Neuronal stem cell (in vitro differentiated cells): ENCODE results near the gene RAPGEF2.

ENCODE experiments used
- DNase-seq: peaks from one replicate; pipeline ENCODE4 v3.0.0-alpha.2; 2013; ENCODE audit warnings: low spot score
- H2AFZ ChIP-seq: one replicate; pipeline ENCODE4 v1.6.1; 2013; ENCODE audit warnings: mild to moderate bottlenecking, low read length, inconsistent platforms
- H2AK5ac ChIP-seq: 2 replicates; pipeline ENCODE4 v1.6.1; 2013; ENCODE audit warnings: low read depth, mild to moderate bottlenecking, inconsistent platforms, low read length, moderate library complexity, mixed read lengths
- H2BK120ac ChIP-seq: 2 replicates; pipeline ENCODE4 v1.6.1; 2013; ENCODE audit warnings: low read depth, mild to moderate bottlenecking, inconsistent platforms, low read length, moderate library complexity, mixed read lengths
- H2BK12ac ChIP-seq: one replicate; pipeline ENCODE4 v1.6.1; 2013; ENCODE audit warnings: low read length, inconsistent platforms
- H2BK15ac ChIP-seq: 2 replicates; pipeline ENCODE4 v1.6.1; 2013; ENCODE audit warnings: mild to moderate bottlenecking, low read length, inconsistent platforms, mixed read lengths
- H2BK5ac ChIP-seq: one replicate; pipeline ENCODE4 v1.6.1; 2013; ENCODE audit warnings: inconsistent platforms, mild to moderate bottlenecking, low read length, moderate library complexity
- H3K14ac ChIP-seq: one replicate; pipeline ENCODE4 v1.6.1; 2013; ENCODE audit warnings: low read length, inconsistent platforms
- H3K18ac ChIP-seq: 2 replicates; pipeline ENCODE4 v1.6.1; 2013; ENCODE audit warnings: low read length, inconsistent platforms
- H3K23ac ChIP-seq: 2 replicates; pipeline ENCODE4 v1.6.1; 2013; ENCODE audit warnings: low read depth, mild to moderate bottlenecking, mixed read lengths, low read length, inconsistent platforms; ENCODE audit not compliant: poor library complexity
- H3K27ac ChIP-seq: replicated peaks from 3 replicates; pipeline ENCODE4 v1.5.1; 2013; ENCODE audit warnings: low read length, inconsistent platforms
- H3K27me3 ChIP-seq, 3 experiments: 2 replicates each; pipeline ENCODE4 v1.6.1; 2013; ENCODE audit warnings: low read length in 3 of 3, mild to moderate bottlenecking in 2 of 3, inconsistent platforms in 1 of 3, low read depth in 1 of 3, mixed read lengths in 1 of 3, moderate library complexity in 1 of 3; ENCODE audit not compliant: control insufficient read depth in 3 of 3, insufficient read depth in 3 of 3
- H3K36me3 ChIP-seq, 2 donors: replicated peaks in 1 of 2; 2 replicates each; pipeline ENCODE4 v1.6.1; 2013; ENCODE audit warnings: low read length in 2 of 2; ENCODE audit not compliant: control insufficient read depth in 2 of 2, insufficient read depth in 2 of 2
- H3K4ac ChIP-seq: 2 replicates; pipeline ENCODE4 v1.6.1; 2013; ENCODE audit warnings: inconsistent platforms, mild to moderate bottlenecking, low read length, moderate library complexity
- H3K4me1 ChIP-seq, 2 donors: 1 replicate in 1 of 2; 2 replicates in 1 of 2; pipeline ENCODE4 v1.6.1; 2013; ENCODE audit warnings: low read length in 2 of 2, low read depth in 1 of 2; ENCODE audit not compliant: control insufficient read depth in 2 of 2, insufficient read depth in 1 of 2
- H3K4me2 ChIP-seq: one replicate; pipeline ENCODE4 v1.6.1; 2013; ENCODE audit warnings: mild to moderate bottlenecking, low read length, inconsistent platforms; ENCODE audit not compliant: insufficient read depth, poor library complexity, severe bottlenecking
- H3K4me3 ChIP-seq, 2 donors: 2 replicates each; pipeline ENCODE4 v1.5.1; 2013; ENCODE audit warnings: low read length in 2 of 2, mild to moderate bottlenecking in 2 of 2, inconsistent platforms in 1 of 2, moderate library complexity in 1 of 2
- H3K79me1 ChIP-seq: one replicate; pipeline ENCODE4 v1.6.1; 2013; ENCODE audit warnings: low read depth, mild to moderate bottlenecking, inconsistent platforms, low read length, moderate library complexity
- H3K9ac ChIP-seq: one replicate; pipeline ENCODE4 v1.6.1; 2013; ENCODE audit warnings: mild to moderate bottlenecking, low read depth, low read length, inconsistent platforms; ENCODE audit not compliant: poor library complexity
- H3K9me3 ChIP-seq, 2 donors: replicated peaks in 1 of 2; 2 replicates each; pipeline versions ENCODE3 to v1.6.1; 2013; ENCODE audit warnings: low read length in 2 of 2, mild to moderate bottlenecking in 2 of 2, inconsistent platforms in 1 of 2, low read depth in 1 of 2, mixed read lengths in 1 of 2, moderate library complexity in 1 of 2; ENCODE audit not compliant: control insufficient read depth in 2 of 2, insufficient read depth in 1 of 2
- H4K8ac ChIP-seq: one replicate; pipeline ENCODE4 v1.6.1; 2013; ENCODE audit warnings: low read depth, mild to moderate bottlenecking, inconsistent platforms, low read length, moderate library complexity
- H4K91ac ChIP-seq: one replicate; pipeline ENCODE4 v1.6.1; 2013; ENCODE audit warnings: low read length, low read depth, mild to moderate bottlenecking, inconsistent platforms; ENCODE audit not compliant: poor library complexity
- WGBS, 2 donors: extraction: QIAGEN DNeasy Blood & Tissue Kit; methylation state at CpG; one replicate each; pipeline ENCODE4 v1.1.7; 2013; ENCODE audit warnings: missing lambda C conversion rate in 2 of 2, mixed read lengths in 1 of 2; ENCODE audit not compliant: insufficient read length in 2 of 2, insufficient replicate concordance in 1 of 2; ENCODE audit errors: extremely low coverage in 2 of 2; 5-methylcytosine and 5-hydroxymethylcytosine counted together

RAPGEF2 gene

DNA sequence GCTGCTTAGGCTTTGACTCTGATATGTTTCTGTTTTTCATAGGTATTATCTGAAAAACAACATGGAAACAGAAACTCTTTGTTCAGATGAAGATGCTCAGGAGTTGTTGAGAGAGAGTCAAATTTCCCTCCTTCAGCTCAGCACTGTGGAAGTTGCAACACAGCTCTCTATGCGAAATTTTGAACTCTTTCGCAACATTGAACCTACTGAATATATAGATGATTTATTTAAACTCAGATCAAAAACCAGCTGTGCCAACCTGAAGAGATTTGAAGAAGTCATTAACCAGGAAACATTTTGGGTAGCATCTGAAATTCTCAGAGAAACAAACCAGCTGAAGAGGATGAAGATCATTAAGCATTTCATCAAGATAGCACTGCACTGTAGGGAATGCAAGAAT, 238.6 kb downstream of the RAPGEF2 start:
- no peaks in the 10 kb centered on the region for H3K79me1 ChIP-seq
- no peak overlapping the region for H3K14ac ChIP-seq
- H4K8ac ChIP-seq = no peak overlapping the region
- no peak overlapping the region for H3K4me2 ChIP-seq
- peaks cover 12 to 92% of the 10 kb centered on the region in 2 donors for H3K36me3 ChIP-seq
- H2BK120ac ChIP-seq = no peak overlapping the region
- H2BK15ac ChIP-seq = no peak overlapping the region
- no peak overlapping the region for H2BK12ac ChIP-seq
- H3K27me3 ChIP-seq = no peaks in the 10 kb centered on the region
- H4K91ac ChIP-seq = no peak overlapping the region
- H3K9me3 ChIP-seq = no peaks in the 10 kb centered on the region
- H3K4me1 ChIP-seq = no peaks in the 10 kb centered on the region
- no peak overlapping the region for H2BK5ac ChIP-seq
- no peak overlapping the region for H3K27ac ChIP-seq
- no peak overlapping the region for H3K23ac ChIP-seq
- H3K18ac ChIP-seq = no peak overlapping the region
- no peak overlapping the region for H2AFZ ChIP-seq
- no peak overlapping the region for H3K4me3 ChIP-seq
- H2AK5ac ChIP-seq = no peak overlapping the region
- no peak for DNase-seq
- H3K9ac ChIP-seq = no peak overlapping the region
- no peak overlapping the region for H3K4ac ChIP-seq
- no CpG with 5 or more reads among the region's 2 CpGs for WGBS, 2 donors

DNA sequence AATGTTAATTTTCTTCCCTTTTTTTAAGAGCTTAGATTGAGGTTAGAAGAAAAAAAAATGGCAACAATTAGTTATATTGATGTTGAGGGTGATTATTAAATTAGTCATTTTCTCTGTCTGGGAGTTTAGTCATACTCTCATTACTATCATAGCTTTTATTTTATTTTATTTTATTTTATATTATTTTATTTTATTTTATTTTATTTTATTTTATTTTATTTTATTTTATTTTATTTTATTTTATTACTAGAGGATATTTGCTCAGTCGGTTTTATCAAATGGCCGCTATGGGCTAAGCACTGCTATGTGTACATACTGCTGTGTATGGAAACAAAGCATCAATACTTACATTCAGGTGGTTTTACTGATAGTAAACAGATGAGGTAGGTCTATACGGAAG, 239.5 kb downstream of the RAPGEF2 start:
- WGBS, 2 donors = no CpG with 5 or more reads among the region's 3 CpGs
- no peak overlapping the region for H2BK120ac ChIP-seq
- H2BK5ac ChIP-seq = no peak overlapping the region
- DNase-seq = no peak
- no peaks in the 10 kb centered on the region for H3K9me3 ChIP-seq
- no peak overlapping the region for H3K4ac ChIP-seq
- no peak overlapping the region for H3K18ac ChIP-seq
- no peak overlapping the region for H3K4me2 ChIP-seq
- H2BK12ac ChIP-seq = no peak overlapping the region
- no peak overlapping the region for H4K91ac ChIP-seq
- H3K23ac ChIP-seq = no peak overlapping the region
- H3K14ac ChIP-seq = no peak overlapping the region
- H3K36me3 ChIP-seq = peaks cover 12 to 95% of the 10 kb centered on the region in 2 donors
- H3K79me1 ChIP-seq = no peaks in the 10 kb centered on the region
- H4K8ac ChIP-seq = no peak overlapping the region
- no peak overlapping the region for H2BK15ac ChIP-seq
- H3K4me3 ChIP-seq = no peak overlapping the region
- no peaks in the 10 kb centered on the region for H3K4me1 ChIP-seq
- no peak overlapping the region for H2AFZ ChIP-seq
- no peak overlapping the region for H3K9ac ChIP-seq
- H3K27ac ChIP-seq = no peak overlapping the region
- H3K27me3 ChIP-seq = no peaks in the 10 kb centered on the region
- no peak overlapping the region for H2AK5ac ChIP-seq

DNA sequence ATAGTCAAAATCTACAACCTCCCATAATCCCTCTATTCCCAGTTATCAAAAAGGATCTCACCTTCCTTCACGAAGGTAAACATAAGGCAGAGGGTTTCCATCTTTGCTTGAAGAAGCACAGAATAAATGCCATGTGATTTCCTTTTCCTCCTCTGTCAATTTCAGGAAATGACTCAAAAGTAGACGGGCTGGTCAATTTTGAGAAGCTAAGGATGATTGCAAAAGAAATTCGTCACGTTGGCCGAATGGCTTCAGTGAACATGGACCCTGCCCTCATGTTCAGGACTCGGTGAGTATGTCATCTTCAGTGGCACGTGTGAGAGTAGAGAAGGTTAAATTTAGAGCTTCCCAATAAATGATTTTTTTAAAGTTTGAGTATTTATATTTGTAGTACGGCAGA, 240.2 kb downstream of the RAPGEF2 start:
- Histone ChIP-seq H2BK12ac (no peak overlapping the region), H3K27me3 (no peaks in the 10 kb centered on the region), H2BK15ac (no peak overlapping the region), H3K79me1 (no peaks in the 10 kb centered on the region), H3K23ac (no peak overlapping the region), H2BK5ac (no peak overlapping the region), H3K9ac (no peak overlapping the region), H3K4me3 (no peak overlapping the region), H3K18ac (no peak overlapping the region), H3K36me3 (peaks cover 15 to 96% of the 10 kb centered on the region in 2 donors), H3K4me1 (no peaks in the 10 kb centered on the region), H2AK5ac (no peak overlapping the region), H3K4me2 (no peak overlapping the region), H3K9me3 (no peaks in the 10 kb centered on the region), H2BK120ac (no peak overlapping the region), H3K27ac (no peak overlapping the region), H3K14ac (no peak overlapping the region), H2AFZ (no peak overlapping the region), H3K4ac (no peak overlapping the region), H4K91ac (no peak overlapping the region), H4K8ac (no peak overlapping the region)
- 100% methylated on average over 1 of the region's 8 CpGs; no CpG with 5 or more reads in 1 of the 2 donors for WGBS, 2 donors
- no peak for DNase-seq

GRCh38 chr4:159344877-159345276, 242.0 kb downstream of the RAPGEF2 start:
- no peak overlapping the region for H4K91ac ChIP-seq
- H2BK5ac ChIP-seq = no peak overlapping the region
- no peak overlapping the region for H3K4me2 ChIP-seq
- no peak overlapping the region for H3K9ac ChIP-seq
- H3K14ac ChIP-seq = no peak overlapping the region
- H3K4me3 ChIP-seq = no peak overlapping the region
- no peak overlapping the region for H3K27ac ChIP-seq
- no peak overlapping the region for H2AK5ac ChIP-seq
- H2BK12ac ChIP-seq = no peak overlapping the region
- H2BK15ac ChIP-seq = no peak overlapping the region
- WGBS, 2 donors = no CpG with 5 or more reads among the region's 4 CpGs
- no peak overlapping the region for H3K4ac ChIP-seq
- H3K18ac ChIP-seq = no peak overlapping the region
- peaks cover 12 to 95% of the 10 kb centered on the region in 2 donors for H3K36me3 ChIP-seq
- no peaks in the 10 kb centered on the region for H3K27me3 ChIP-seq
- H2AFZ ChIP-seq = no peak overlapping the region
- H4K8ac ChIP-seq = no peak overlapping the region
- H3K4me1 ChIP-seq = no peaks in the 10 kb centered on the region
- no peak overlapping the region for H2BK120ac ChIP-seq
- DNase-seq = no peak
- no peaks in the 10 kb centered on the region for H3K9me3 ChIP-seq
- H3K23ac ChIP-seq = no peak overlapping the region
- no peaks in the 10 kb centered on the region for H3K79me1 ChIP-seq
